Neural progenitor cell (in vitro differentiated cells): Measurements from ENCODE around the gene PRSS50.

ENCODE experiments used
- CTCF ChIP-seq: fragments of 200-600 bp; sonication (generic); IDR thresholded peaks from 2 replicates; pipeline ENCODE4 v1.5.1; 2017; ENCODE audit warnings: antibody characterized with exemption, mild to moderate bottlenecking
- EZH2 ChIP-seq: fragments of 200-600 bp; sonication (generic); IDR thresholded peaks from 2 replicates; pipeline ENCODE4 v1.6.1; 2017; ENCODE audit warnings: antibody characterized with exemption, mild to moderate bottlenecking, moderate library complexity
- EZH2phosphoT487 ChIP-seq: fragments of 200-600 bp; sonication (generic); IDR thresholded peaks from 2 replicates; pipeline ENCODE4 v1.6.1; 2017; ENCODE audit warnings: antibody characterized with exemption

- TF ChIP-seq CTCF (no peak), EZH2 (no peak), EZH2phosphoT487 (no peak)
Measured at GRCh38 chr3:46692566-46692990, 25.1 kb downstream of the PRSS50 start.
